GM21717 (cell line): ENCODE results near the gene CD164L2.

Experiments used
- ATAC-seq: cut with Tn5 transposase; IDR thresholded peaks from one replicate; pipeline ENCODE4 v1.9.1; 2021; ENCODE audit warnings: mild to moderate bottlenecking, moderate library complexity; ENCODE audit not compliant: unreplicated experiment

CD164L2 gene

DNA sequence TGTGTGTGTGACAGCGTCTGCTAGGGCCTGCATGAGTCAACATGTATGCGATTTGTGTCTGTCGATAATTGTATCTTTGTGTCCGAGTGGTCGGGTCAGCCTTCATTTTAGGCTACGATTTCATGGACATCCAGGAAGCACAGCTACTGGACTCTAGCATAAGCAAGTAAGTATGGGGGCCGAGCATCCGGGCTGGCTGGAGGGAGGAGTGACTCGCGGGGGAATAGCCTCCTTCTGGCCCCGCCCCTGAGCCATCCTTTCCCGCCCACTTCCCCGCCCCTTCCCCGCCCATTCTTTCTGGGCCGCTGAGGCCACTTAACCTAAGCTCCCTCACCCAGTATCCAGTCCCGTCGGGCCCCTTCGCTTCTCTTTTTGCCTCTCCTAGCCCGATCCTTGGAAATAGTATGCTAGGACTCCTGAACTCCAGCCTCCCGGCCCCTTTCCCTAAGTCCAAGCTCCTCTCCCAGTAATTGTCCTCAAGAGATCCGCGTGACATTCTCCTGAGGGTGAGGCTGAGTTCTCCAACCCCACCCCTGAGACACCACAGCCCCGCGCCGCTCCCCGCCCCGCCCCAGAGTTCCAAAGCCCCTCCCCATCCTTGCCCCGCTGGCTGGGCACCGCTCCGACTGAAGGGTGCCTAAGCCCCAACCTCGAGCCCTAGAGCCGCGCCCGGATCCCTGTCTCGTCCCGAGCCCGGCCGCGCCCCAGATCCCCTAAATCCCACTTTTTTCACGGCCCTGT lies 17.6 kb downstream of the CD164L2 start:
- peak; percentile 28 for ATAC-seq

DNA sequence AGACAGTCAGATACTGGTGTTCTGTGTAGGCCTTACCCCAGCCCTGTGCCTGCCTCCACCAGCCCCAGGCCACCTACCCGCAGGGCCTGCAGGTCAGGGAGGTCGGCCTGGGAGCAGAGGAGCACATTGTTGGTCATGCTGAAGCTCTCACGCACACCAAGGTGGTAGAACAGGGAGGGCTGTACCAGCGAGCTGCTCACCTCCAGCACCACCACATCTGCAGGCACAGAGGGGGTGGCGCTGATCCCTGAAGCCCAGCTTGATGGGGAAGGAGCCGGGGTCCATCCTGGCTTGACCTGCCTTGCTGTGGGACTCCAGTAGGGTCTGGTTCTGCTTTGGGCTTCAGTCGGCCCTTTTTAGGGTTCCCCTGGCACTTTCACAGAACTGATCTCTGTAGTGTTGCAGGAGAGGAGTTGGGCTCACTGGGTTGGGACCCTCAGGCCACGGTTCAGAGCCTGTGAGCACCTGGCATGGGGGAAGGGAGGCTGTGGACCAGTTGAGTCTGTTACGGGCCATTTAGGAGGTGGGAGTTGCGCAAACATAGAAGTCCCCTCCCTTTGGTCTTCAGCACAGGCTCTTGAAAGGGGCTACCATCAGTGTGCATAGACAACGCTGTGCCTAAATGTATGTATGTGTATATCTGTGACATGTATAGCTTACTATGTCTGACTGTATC lies 18.3 kb downstream of the CD164L2 start:
- no peak for ATAC-seq

DNA sequence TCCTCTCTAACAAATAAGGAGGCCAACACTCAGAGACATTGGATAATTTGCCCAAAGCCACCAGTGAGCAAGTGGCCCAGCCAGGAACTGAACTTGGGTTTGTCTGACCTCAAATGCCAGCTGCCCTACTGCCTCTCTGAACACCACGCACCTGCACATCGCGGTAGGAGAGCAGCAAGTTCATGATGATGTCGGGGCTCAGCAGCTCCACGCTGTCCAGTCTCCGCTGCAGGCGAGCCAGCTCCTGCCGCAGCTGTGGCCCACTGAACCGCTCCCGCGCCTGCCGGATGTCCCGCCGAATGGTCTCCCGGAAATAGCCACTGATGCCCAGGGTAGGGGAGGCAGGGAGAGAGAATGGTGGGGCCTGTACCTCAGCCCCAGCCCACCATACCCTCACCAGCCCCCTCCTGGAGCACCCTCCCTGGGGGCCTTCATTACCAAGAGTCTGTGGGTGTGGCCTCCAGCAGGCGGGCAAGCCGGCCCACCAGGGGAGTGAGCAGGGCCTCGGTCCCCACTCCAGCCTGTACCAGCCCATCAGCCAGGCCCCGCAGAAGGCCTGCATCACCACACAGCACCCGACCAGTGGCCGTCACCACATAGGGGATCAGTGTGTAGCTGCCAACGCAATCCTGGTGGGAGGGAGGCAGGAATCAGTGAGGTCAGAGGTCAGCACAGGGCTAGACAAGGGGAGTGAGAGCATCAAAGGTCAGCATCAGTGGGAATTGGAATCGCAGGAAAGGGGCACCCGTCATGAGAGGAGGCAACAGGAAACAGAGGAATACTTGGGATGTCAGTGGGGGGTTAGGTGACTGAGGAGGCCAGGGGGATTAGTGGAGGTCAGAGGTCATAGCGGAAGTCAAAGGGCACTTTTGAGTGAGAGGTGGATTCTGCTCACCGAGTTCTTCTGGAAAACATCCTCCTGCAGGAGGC lies 19.1 kb downstream of the CD164L2 start:
- no peak for ATAC-seq

DNA sequence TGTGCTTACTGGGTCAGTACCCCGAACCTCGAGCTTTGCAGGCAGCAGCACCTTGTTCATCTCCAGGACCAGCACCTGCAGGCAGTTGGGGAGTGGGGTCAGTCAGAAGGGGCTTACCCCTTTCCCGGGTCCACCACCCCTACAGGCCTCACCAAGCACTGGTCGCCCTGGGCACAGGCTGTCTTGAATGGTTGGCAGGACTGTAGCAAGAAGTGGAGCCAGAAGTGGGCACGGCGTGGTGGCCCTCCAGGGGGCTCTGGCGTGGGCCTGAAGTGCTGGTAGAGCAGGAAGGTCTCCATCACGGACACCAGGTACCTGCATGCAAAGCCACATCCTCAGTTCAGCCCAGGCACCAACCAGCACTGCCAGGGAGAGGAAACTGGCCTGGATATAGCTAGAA lies 21.6 kb downstream of the CD164L2 start:
- ATAC-seq, result no peak

DNA sequence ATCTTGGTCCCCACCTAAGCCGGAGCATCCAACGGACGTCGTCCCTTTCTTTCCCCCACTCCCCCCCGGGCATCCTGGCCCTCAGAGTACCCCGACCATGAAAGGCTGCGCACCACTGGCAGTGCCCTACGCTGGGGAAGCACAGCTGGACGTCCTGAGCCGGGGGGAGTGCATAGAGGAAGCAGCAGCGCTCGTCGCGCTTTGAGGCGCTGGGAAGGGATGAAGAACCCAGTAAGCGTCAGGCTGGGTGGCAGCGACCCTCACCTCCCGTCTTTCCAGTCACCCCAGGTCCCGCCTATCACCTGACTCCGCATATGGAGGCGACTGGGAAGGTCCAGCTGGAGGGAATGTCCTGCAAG lies 22.1 kb downstream of the CD164L2 start:
- ATAC-seq, result no peak

DNA sequence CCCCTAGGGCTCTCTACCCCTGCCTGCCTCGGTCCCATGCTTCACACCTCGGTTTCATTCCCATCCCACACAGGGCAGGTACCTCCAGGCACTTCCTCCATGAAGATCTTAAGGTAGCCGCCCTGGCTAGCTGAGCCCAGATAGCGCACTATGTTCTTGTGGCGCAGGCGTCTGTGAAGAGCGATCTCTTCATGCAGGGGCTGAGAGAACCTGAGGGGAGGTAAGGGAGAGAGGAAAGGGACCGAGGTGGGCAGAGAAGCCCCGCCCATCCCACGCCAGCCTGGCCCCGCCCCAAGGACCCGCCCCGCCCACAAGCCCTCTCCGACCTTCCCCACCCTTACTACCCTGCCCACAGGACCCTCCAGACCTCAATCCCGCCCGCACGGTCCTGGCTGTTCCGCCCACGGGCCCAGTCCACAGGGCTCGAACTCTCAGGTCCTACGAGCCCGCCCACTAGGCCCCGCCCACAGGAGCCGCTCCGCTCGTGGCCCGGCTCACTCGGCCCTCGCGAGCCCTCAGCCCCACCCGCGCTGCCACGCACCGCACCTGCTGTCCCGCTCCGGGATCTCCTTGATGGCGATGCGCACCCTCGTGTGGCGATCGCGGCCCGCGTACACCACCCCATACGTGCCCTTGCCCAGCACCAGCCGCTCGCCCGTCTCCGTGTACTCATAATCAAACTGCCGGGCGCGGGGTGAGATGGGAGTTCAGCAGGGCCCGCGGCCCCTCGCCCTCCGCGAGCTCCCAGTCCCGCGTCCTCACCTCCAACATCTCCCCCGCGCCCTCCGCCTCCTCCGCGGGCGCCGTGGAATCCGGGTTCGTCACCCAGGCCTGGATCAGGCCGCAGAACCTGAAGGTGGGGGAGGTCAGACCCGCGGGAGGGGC lies 22.7 kb downstream of the CD164L2 start:
- ATAC-seq, result no peak

DNA sequence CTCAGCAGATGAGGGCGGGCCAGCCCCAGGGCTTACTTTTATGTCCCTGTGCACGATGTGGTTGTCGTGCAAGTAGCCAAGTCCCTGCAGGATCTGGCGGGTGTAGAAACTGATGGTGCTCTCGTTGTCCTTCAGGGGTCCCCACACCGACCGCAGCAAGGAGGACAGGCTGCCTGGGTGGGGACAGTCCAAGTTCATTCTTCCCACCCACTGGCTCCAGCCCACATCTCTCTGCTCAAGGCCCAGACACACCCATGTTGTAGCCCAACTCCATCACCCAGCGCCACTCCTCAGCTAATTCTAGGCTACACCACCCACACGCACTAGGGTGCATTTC lies 23.3 kb downstream of the CD164L2 start:
- no peak for ATAC-seq

DNA sequence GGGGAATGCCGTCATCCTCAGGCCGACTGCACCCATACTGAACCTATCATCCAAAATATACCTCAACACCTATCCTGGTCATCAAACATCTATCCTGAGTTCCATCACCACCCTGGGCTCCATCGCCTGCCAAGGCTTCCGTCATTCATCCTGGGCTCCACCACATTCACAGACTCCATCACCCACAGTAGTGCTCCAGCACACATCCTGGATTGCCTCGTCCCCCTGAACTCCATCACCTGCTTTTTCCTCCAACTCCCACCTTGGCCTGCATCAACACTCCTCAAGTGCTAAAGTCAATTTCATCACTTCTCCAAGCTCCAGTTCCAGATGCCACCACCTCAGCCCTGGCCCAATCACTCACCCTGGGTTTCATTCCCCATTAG lies 24.2 kb downstream of the CD164L2 start:
- ATAC-seq, result no peak

DNA sequence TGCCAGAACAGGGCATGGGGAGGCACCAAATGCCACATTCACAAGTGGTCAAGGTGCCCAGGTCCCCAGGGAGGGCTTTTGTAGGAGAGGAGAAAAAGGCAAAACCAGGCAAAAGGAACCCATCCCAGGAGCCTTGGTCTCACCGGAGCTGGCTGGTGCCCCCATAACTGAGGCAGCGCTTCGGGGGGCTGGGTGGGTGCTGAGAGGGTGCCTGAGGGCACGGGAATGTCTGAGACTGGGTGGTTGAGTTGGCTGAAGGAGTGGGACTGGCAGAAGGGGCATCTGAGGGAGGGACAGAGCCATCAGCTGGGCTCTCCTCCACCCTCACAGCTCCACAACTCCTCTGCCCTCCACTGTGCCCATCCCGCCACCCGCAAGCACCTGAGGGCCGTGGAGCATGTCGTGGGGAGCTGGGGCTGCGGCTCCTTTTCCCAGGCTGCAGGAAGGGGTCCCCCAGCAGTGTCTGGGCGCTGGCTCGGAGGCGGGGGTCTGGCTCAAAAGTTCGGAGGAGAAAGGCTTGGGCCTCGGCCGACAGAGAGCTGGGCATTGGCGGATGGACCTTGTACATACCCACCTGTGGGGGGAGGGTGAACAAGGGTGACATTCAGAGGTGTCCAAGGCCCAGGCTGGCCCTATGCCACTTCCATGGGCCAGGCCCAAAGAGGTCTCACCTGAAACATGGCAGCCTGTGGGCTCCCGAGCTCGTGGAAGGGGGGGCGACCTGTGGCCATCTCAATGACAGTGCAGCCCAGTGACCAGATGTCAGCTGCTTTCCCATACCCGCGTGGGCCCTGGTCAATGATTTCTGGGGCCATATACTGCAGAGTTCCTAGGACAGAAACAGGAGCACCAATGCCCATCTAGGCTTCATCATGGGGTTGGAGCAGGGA lies 24.9 kb downstream of the CD164L2 start:
- ATAC-seq, result no peak

DNA sequence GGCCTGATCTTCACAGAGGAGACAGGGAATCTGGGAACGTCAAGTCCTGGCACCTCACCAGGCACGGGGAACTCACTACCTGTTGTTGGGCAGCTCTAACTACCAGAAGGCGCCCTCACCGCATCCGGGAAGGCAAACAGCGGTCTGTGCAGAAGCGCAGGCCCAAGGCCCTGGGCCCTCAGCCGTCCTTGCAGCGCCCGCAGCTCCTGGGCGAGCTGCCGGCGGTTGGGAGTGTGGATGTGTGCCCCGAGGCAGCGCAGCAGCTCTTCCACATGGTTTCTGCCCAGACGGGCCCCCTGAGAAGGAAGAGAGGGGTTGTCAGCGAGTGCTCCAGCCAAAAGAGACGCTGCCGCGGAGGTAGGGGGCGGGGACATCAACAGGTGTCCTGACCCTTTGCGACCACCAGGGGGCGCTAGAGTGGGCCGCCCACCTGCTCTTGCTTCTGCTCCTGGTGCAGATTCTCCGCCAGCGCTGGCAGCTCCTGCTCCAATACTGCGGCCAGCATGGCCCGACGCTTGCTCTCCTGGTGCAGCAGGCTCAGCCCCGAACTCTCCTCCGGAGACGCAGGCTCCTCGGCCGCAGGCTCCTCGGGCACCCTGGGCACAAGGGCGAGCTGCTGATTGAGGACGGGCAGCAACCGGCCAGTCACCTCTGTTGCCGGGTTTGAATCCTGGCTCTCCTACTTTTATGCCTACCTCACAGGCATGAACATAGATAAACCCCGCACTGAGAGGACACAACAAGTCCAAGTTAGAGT lies 25.7 kb downstream of the CD164L2 start:
- no peak for ATAC-seq

DNA sequence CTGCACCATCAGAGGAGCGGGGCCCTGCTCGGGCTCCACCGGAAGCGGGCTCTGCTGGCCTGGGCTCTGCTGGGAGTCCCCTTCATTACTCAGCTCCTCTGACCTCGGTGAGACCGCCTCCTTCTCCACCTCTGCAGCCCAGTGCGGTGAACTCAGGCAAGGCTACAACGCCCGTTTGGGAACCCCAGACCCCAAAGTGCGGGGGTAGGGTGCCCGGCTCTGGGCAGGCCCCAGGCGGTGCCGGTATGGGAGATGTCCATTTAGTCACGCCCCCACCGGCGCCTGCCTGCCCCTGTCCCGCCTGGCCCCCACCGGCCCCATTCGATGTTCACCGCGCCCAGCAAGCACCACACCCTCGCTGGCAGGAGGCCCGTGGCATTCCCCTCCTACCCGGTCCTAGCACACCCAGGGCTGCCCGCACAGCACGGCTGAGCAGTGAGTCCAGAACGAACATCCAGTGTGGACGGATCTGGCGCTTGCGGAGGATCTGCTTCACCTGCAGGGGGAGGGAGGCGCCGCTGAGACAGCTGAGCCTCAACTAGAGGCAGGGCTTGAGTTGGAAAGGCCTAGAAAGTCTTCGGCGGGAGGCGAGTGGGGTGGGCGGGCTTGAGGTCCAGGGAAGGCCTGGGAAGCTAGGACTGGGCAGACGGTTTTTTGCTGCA lies 26.4 kb downstream of the CD164L2 start:
- no peak for ATAC-seq

DNA sequence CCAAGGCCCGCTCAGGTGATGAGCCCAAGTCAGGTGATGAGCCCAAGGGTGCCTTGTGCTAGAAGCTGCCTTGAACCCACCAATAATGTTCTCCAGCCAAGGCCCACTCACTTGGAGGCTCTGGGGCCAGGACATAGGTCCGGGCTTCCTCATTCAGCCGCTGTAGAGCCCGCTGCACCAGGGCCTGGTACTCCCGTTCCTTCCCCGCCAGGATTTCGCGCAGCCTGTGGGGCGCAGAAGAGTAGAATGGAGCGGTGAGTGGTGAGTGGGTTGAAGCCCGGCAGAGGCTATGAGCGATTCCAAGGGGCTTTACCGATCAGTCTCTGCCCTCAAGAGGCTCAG lies 26.9 kb downstream of the CD164L2 start:
- ATAC-seq, result no peak

DNA sequence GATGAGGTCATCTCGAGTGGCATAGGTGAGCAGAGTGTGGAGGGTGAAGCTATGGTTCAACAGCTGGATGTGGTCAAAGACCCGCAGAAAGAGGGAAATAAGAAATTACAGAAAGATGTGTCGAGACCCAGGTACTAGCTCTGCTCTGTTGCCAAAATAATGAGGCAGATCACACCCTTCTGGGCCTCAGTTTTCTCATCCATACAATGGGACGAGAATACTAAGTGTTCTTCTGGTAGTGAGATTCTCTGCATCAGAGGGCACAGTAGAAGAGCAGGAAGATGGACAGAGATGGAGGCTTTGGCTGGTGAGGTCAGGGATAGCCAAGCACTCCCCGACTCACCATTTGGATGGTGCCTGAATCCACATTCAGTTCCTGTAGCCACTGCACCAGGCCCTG lies 27.4 kb downstream of the CD164L2 start:
- ATAC-seq, result no peak

DNA sequence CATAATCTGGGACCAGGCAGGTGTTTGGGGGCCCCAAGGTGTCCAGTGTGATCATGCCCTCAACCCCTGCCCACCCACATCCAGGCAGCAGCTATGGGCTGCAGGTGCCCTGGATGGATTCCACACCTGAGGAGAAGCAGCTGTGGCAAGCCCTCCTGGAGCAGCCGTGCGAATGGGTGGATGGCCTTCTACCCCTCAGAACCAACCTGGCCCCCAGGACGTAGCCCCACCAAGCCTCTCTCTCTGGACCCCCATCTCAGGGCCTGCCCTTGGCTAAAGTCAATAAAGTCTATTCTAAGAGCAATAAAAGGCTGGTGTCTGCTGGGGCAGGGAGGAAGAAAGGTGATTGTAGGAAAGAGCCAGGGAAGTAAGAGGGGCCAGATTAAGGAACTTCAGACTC lies 29.5 kb downstream of the CD164L2 start:
- no peak for ATAC-seq

DNA sequence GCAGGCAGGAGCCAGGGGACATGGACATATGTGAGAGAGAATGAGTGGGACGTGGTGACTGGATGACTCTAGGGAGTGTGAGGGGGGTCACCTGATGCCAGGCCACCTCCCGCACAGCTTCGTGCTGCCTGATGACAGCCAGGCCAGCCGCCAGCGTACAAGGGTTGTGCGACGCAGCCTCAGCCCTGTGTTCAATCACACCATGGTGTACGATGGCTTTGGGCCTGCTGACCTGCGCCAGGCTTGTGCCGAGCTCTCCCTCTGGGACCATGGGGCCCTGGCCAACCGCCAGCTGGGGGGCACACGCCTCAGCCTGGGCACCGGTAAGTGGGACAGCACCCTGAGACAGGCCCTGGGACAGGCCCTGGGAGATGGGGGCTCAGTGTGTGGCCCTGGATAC lies 30.0 kb downstream of the CD164L2 start:
- ATAC-seq, result no peak

DNA sequence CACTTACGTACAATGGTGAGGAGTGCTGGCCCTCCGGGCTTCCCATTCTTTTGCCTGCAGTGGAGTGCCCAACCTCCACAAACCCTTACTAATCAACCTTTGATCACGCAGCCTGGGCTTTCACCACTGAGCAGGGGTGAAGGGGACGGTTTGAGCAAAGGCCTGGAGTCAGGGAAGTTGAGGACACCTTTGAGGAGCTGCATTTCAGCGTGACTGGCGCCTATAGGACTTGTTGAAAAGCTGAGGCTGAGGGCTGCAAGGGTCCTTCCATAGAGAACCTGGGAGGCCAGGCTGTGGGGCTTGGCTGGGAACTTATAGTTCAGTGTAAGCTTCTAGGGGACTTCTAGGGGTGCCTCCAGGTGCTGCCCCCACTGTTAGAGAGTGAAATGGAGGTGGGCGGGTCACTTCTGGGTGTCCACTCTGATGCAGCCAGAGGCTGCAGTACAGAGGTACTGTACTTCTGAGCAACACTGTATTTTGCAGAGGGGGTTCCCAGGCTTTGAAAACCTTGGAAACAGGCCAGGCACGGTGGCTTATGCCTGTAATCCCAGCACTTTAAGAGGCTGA lies 31.5 kb downstream of the CD164L2 start:
- ATAC-seq, result no peak

DNA sequence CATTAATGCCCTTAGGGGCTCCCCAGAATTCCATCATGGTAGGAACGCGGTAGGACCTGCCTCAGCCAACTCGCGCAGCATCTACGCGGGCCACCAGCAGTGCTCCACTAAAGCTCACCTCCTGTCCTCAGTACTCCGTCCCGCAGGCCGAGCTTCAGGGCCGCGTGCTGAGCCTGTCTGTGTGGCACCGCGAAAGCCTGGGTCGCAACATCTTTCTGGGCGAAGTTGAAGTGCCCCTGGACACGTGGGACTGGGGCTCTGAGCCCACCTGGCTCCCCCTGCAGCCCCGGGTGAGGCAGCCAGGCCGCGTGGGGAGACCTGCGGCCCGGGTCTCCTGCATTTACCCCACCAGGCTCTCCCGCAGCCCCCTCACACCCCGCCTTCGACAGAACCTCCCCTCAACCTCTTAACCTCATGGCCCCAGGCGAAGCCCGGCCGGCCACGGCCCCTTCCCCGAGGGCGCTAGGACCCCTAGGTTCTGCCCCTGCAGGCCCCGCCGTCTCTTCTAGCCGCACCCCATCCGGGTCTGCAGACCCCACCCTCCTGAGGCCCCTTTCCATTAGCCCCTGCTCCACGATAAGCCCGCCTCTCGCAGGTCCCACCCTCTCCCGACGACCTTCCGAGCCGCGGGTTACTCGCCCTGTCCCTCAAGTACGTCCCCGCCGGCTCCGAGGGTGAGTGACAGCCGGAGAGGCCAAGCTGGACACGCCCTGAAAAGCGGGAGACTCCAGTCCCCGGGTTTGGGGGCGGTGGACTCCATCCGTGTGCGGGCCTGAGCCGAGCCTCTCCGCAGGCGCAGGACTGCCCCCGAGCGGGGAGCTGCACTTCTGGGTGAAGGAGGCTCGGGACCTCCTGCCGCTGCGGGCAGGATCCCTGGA lies 32.2 kb downstream of the CD164L2 start:
- ATAC-seq, result no peak
